Neural crest cell (in vitro differentiated cells): ENCODE results near the gene S1PR2. TPM values are rescaled to one million over a fixed set of nuclear protein-coding genes. Genes with fewer than 3 reads are reported as not detected.
"Not testable (repeated sequence)": the region's sequence is repeated elsewhere in the genome, so short reads cannot be mapped to it uniquely, and the experiment has no call there.

ENCODE experiments used
- DNase-seq: peaks from one replicate; pipeline ENCODE4 v3.0.0; 2021; ENCODE audit warnings: low read depth, mixed read lengths, low spot score
- H3K27ac Mint-ChIP-seq: one replicate; pipeline ENCODE4 v1.8.0; 2021; ENCODE audit warnings: mild to moderate bottlenecking, mixed read lengths; ENCODE audit not compliant: unreplicated experiment
- H3K27me3 Mint-ChIP-seq: 2 replicates; pipeline ENCODE4 v1.8.0; 2021; ENCODE audit warnings: low read depth, mild to moderate bottlenecking, mixed read lengths
- H3K36me3 Mint-ChIP-seq: 2 replicates; pipeline ENCODE4 v1.8.0; 2021; ENCODE audit warnings: low read depth, mild to moderate bottlenecking, mixed read lengths
- H3K4me1 Mint-ChIP-seq: 2 replicates; pipeline ENCODE4 v1.8.0; 2021; ENCODE audit warnings: mixed read lengths
- H3K4me3 Mint-ChIP-seq: one replicate; pipeline ENCODE4 v1.8.0; 2021; ENCODE audit warnings: mild to moderate bottlenecking, mixed read lengths
- H3K9me3 Mint-ChIP-seq: 2 replicates; pipeline ENCODE4 v1.8.0; 2021; ENCODE audit warnings: mixed read lengths
- total RNA-seq: library from RNA; stranded (reverse); gene quantifications from 2 replicates; pipeline ENCODE4 v1.2.1, GENCODE V29; 2021
- TF ChIP-seq, protein P1 (sequence below): fragments of 200-600 bp; sonication (generic); conservative IDR thresholded peaks from 2 replicates; pipeline ENCODE4 v1.5.0; 2021; ENCODE audit warnings: antibody characterized with exemption, mild to moderate bottlenecking

Gene S1PR2
- total RNA-seq, 1 donor from 2014 or later, result 24.8 TPM

DNA sequence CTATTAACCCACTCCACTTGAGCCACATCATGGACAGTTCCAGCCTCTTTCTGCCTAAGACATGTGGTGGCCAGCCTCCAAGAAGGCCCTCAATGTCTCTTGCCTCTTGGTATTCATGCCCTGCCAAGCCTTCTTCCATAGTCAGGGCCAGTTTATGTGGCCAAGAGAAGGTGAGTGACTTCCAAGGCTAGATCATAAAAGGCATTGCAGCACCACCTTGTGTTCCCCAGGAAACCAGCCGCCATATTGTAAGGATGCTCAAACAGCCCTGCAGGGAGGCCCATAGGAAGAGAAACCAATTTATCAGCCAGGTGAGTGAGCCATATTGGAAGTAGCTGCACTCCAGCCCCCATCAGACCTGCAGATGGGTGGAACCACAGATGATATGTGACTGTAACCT lies 24.1 kb downstream of the S1PR2 start:
- Mint-ChIP-seq H3K4me1 (no peaks in the 10 kb centered on the region), H3K36me3 (no peaks in the 10 kb centered on the region), H3K27me3 (no peaks in the 10 kb centered on the region), H3K27ac (no peak overlapping the region), H3K4me3 (no peak overlapping the region), H3K9me3 (no peaks in the 10 kb centered on the region)
- TF ChIP-seq, protein P1, sequence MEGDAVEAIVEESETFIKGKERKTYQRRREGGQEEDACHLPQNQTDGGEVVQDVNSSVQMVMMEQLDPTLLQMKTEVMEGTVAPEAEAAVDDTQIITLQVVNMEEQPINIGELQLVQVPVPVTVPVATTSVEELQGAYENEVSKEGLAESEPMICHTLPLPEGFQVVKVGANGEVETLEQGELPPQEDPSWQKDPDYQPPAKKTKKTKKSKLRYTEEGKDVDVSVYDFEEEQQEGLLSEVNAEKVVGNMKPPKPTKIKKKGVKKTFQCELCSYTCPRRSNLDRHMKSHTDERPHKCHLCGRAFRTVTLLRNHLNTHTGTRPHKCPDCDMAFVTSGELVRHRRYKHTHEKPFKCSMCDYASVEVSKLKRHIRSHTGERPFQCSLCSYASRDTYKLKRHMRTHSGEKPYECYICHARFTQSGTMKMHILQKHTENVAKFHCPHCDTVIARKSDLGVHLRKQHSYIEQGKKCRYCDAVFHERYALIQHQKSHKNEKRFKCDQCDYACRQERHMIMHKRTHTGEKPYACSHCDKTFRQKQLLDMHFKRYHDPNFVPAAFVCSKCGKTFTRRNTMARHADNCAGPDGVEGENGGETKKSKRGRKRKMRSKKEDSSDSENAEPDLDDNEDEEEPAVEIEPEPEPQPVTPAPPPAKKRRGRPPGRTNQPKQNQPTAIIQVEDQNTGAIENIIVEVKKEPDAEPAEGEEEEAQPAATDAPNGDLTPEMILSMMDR, result no peak
- no peak for DNase-seq

DNA sequence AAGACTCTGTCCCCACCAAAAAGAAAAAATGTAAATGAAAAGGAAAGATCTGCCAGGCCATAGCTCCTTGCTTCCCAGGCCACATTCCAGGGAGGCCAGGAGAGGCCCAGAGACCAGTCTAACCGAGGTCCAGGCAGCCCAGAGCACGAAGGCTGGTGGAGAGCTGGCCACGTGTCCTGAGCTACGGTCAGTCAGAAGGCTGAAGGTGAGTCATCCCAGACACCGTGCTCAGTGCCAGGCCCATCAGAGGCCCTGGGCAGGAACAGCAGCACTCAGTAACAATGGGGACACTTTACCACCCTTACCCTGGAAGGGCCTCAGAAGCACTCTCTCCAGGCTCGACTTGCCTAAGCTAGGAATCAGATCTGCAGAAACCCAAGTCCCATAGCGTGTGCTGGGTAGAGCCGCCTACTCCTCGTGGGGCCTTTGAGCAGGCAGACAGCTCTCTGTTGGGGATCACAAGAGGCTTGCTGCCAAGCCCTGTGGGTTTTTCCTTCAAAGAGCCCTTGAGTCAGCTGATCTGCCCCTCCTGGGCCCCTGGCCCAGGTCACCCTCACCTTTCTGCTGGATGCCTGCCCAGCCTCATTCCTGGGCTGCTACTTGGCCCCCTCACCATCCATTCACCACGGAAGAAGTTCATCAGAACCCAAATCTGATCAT lies 24.8 kb downstream of the S1PR2 start:
- Mint-ChIP-seq H3K36me3 (no peaks in the 10 kb centered on the region), H3K4me3 (no peak overlapping the region), H3K27ac (no peak overlapping the region), H3K27me3 (no peaks in the 10 kb centered on the region), H3K9me3 (no peaks in the 10 kb centered on the region), H3K4me1 (no peaks in the 10 kb centered on the region)
- DNase-seq, result no peak
- TF ChIP-seq, protein P1, result no peak

DNA sequence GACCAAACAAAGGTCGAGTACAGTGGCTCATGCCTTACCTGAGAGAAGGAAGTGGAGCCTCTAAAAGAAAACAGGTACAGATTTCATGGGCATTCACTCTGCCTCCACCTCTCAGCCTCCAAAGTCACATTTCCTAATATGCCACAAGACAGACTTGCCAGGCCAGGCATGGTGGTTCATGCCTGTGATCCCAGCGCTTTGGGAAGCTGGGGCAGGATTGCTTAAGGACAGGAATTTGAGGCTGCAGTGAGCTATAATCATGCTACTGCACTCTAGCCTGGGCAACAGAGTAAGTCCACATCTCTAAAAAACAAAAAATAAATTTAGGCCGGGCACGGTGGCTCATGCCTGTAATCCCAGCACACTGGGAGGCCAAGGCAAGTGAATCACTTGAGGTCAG lies 25.5 kb downstream of the S1PR2 start:
- TF ChIP-seq, protein P1, result no peak
- Mint-ChIP-seq H3K4me1 (no peaks in the 10 kb centered on the region), H3K27ac (no peak overlapping the region), H3K4me3 (no peak overlapping the region), H3K27me3 (no peaks in the 10 kb centered on the region), H3K36me3 (no peaks in the 10 kb centered on the region), H3K9me3 (no peaks in the 10 kb centered on the region)
- DNase-seq, result no peak

DNA sequence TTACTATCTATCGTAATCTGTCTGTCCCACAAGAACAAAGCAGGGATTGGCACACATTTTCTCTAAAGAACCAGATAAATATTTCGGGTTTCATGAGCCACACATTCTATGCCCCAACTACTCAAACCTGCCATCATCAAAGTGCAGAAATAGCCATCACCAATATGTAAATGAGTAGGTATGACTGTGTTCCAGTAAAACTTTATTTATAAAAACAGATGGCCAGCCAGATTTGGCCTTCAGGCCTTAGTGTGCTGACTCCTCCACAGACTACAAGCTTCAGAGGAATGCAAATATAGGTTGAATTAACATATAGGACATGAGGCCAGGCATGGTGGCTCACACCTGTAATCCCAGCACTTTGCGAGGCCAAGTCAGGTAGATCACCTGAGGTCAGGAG lies 27.4 kb downstream of the S1PR2 start:
- TF ChIP-seq, protein P1, result no peak

DNA sequence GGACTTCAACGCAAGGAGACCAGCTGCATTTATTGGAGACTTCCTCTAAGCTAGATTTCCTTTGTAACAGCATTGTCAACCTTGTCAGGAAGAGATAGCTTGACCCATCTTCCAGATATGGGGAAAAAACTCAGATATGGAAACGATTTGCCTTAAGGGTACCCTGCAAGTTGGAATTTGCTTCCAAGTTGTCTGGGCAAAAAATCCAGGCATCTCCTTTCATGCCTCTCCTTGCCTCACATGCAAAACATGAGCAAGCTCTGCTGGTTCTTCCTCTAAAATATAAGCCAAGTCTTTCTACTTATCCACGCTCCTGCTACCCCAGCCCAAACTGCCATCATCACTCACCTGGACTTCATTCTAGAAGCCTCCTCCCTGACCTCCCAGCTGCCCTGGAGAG lies 30.0 kb downstream of the S1PR2 start:
- no peak for DNase-seq
- Mint-ChIP-seq H3K4me3 (no peak overlapping the region), H3K27me3 (no peaks in the 10 kb centered on the region), H3K4me1 (no peaks in the 10 kb centered on the region), H3K27ac (no peak overlapping the region), H3K9me3 (no peaks in the 10 kb centered on the region), H3K36me3 (no peaks in the 10 kb centered on the region)
- TF ChIP-seq, protein P1, result no peak

More for the DNA sequence above, 27.4 kb downstream of the S1PR2 start:
- no peaks in the 10 kb centered on the region for H3K4me1 Mint-ChIP-seq
- DNase-seq, result no peak
- no peak overlapping the region for H3K27ac Mint-ChIP-seq
- H3K9me3 Mint-ChIP-seq, result no peaks in the 10 kb centered on the region
- no peak overlapping the region for H3K4me3 Mint-ChIP-seq
- H3K36me3 Mint-ChIP-seq, result no peaks in the 10 kb centered on the region
- no peaks in the 10 kb centered on the region for H3K27me3 Mint-ChIP-seq

DNA sequence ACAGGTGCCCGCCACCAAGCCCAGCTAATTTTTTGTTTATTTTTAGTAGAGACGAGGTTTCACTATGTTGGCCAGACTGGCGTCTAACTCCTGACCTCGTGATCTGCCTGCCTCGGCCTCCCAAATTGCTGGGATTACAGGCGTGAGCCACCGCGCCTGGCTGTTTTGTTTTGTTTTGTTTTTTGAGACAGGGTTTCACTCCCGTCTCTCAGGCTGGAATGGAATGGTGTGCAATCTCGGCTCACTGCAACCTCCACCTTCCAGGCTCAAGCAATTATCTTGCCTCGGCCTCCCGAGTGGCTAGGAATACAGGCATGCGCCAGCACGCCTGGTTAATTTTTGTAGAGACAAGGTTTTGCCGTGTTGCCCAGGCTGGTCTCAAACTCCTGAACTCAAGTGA lies 31.0 kb downstream of the S1PR2 start:
- H3K4me1 Mint-ChIP-seq, H3K27ac Mint-ChIP-seq, H3K36me3 Mint-ChIP-seq, H3K4me3 Mint-ChIP-seq, H3K27me3 Mint-ChIP-seq, H3K9me3 Mint-ChIP-seq, DNase-seq: not testable (repeated sequence)

DNA sequence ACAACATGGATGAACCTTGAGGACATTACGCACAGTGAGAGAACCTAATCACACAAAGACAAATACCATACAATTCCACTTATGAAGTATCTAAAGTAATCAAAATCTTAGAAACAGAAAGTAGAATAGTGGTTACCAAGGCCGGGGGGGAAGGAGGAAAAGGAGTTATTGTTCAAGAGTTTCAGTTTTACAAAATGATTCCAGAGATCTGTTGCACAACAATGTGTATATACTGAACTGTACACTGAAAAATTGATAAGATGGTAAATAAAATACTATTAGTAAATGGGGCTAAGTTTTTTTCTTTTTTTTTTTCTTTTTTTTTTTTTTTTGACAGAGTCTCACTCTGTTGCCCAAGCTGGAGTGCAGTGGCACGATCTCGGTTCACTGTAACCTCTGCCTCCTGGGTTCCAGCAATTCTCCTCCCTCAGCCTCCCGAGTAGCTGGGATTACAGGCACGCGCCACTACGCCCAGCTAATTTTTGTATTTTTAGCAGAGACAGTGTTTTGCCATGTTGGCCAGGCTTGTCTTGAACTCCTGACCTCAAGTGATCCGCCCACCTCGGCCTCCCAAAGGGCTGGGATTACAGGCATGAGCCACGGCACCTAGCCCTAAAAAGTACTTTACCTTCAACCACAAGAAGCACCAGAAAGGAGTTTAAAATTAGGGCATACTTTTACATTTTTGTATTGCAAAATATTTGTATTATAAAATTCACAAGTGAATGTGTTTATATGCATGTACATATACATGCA lies 32.1 kb downstream of the S1PR2 start:
- H3K9me3 Mint-ChIP-seq, H3K27me3 Mint-ChIP-seq, H3K4me1 Mint-ChIP-seq, H3K36me3 Mint-ChIP-seq, H3K27ac Mint-ChIP-seq, DNase-seq, H3K4me3 Mint-ChIP-seq: not testable (repeated sequence)
